GM21529 (cell line): Measurements from ENCODE around the gene TMEM140.
"Not testable (repeated sequence)": the region's sequence is repeated elsewhere in the genome, so short reads cannot be mapped to it uniquely, and the experiment has no call there.

Experiments
- ATAC-seq: cut with Tn5 transposase; IDR thresholded peaks from one replicate; pipeline ENCODE4 v1.9.1; 2021; ENCODE audit not compliant: unreplicated experiment

TMEM140 gene

GRCh38 chr7:135171581-135172291 lies 23.9 kb downstream of the TMEM140 start:
- ATAC-seq: not testable (repeated sequence)

GRCh38 chr7:135173916-135174315 lies 26.0 kb downstream of the TMEM140 start:
- ATAC-seq: not testable (repeated sequence)

- no peak for ATAC-seq
These were observed 27.1 kb downstream of the TMEM140 start for GRCh38 chr7:135174941-135175340.

GRCh38 chr7:135175931-135176330 lies 28.1 kb downstream of the TMEM140 start:
- ATAC-seq: no peak

- ATAC-seq: no peak
These were observed 29.3 kb downstream of the TMEM140 start for GRCh38 chr7:135177028-135177696.

- ATAC-seq: no peak
These were observed 30.5 kb downstream of the TMEM140 start for GRCh38 chr7:135178364-135178763.

- no peak for ATAC-seq
These were observed 31.6 kb downstream of the TMEM140 start for GRCh38 chr7:135179321-135179925.

- ATAC-seq: no peak
These were observed 32.2 kb downstream of the TMEM140 start for GRCh38 chr7:135180122-135180521.

- no peak for ATAC-seq
These were observed 33.5 kb downstream of the TMEM140 start for GRCh38 chr7:135181261-135181928.

- ATAC-seq: no peak
These were observed 34.2 kb downstream of the TMEM140 start for GRCh38 chr7:135181929-135182678.

- no peak for ATAC-seq
These were observed 35.6 kb downstream of the TMEM140 start for GRCh38 chr7:135183478-135183877.

- no peak for ATAC-seq
These were observed 36.5 kb downstream of the TMEM140 start for GRCh38 chr7:135184254-135184841.

GRCh38 chr7:135185471-135186260 lies 37.8 kb downstream of the TMEM140 start:
- ATAC-seq: no peak

GRCh38 chr7:135186261-135186540 lies 38.3 kb downstream of the TMEM140 start:
- ATAC-seq: no peak

GRCh38 chr7:135186841-135187253 lies 39.0 kb downstream of the TMEM140 start:
- ATAC-seq: peak; percentile 58

- peak; percentile 44 for ATAC-seq
These were observed 40.6 kb downstream of the TMEM140 start for GRCh38 chr7:135188298-135188984.

GRCh38 chr7:135189221-135189662 lies 41.4 kb downstream of the TMEM140 start:
- ATAC-seq: no peak

GRCh38 chr7:135189961-135190360 lies 42.1 kb downstream of the TMEM140 start:
- ATAC-seq: no peak

- ATAC-seq: no peak
These were observed 42.8 kb downstream of the TMEM140 start for GRCh38 chr7:135190703-135191102.
